ENCODE data around the gene TAF12.

TAF12 gene

GRCh38 chr1:28571911-28572310 lies 71.0 kb downstream of the TAF12 start:
- Histone ChIP-seq H2BK15ac (ENCODE audit: low read depth, poor library complexity, severe bottlenecking) (no peak overlapping the region), H2AK5ac (ENCODE audit: low read length, severe bottlenecking) (no peak overlapping the region), H2AFZ (ENCODE audit: low read depth, low read length) (no peak overlapping the region), H3K18ac (ENCODE audit: low read depth in 1 of 2, low read length in 2 of 2) (no peak overlapping the region), H3K36me3 (ENCODE audit: control insufficient read depth in 1 of 2, insufficient read depth in 2 of 2, low read depth in 1 of 2, low read length in 2 of 2) (peaks cover 52 to 67% of the 10 kb centered on the region in 2 experiments), H3K4me1 (ENCODE audit: control insufficient read depth, insufficient read depth, low read depth, low read length) (no peaks in the 10 kb centered on the region), H4K91ac (ENCODE audit: low read length) (no peak overlapping the region), H3K9me3 (ENCODE audit: control insufficient read depth, low read length) (no peaks in the 10 kb centered on the region), H3K27me3 (ENCODE audit: control insufficient read depth in 1 of 2, insufficient read depth in 1 of 2, low read length in 2 of 2) (no peaks in the 10 kb centered on the region), H3K9ac (ENCODE audit: low read length) (no peak overlapping the region), H3K4me3 (ENCODE audit: insufficient read depth in 1 of 2, low read depth in 1 of 2, low read length in 2 of 2) (no peak overlapping the region), H4K8ac (ENCODE audit: low read length) (no peak overlapping the region), H3K4me2 (ENCODE audit: low read length, poor library complexity, severe bottlenecking) (no peak overlapping the region), H3K23ac (ENCODE audit: low read length in 2 of 2) (no peak overlapping the region), H3K14ac (ENCODE audit: low read length in 2 of 2) (no peak overlapping the region), H2BK12ac (ENCODE audit: low read length in 2 of 2) (no peak overlapping the region), H3K79me1 (replicated peaks; ENCODE audit: low read length, poor library complexity, severe bottlenecking) (peaks cover 8% of the 10 kb centered on the region), H3K4ac (ENCODE audit: low read depth in 1 of 2, low read length in 2 of 2) (no peak overlapping the region), H3K27ac (ENCODE audit: low read length, poor library complexity, severe bottlenecking) (no peak overlapping the region), H2BK120ac (ENCODE audit: low read depth, low read length) (no peak overlapping the region), H2BK5ac (ENCODE audit: low read depth, low read length, poor library complexity, severe bottlenecking) (no peak overlapping the region)
- DNase-seq, result no peak
- over 99% methylated on average over 4 of the region's 4 CpGs for WGBS

GRCh38 chr1:28566931-28567330 lies 75.9 kb downstream of the TAF12 start:
- no peak overlapping the region for H3K27ac ChIP-seq (ENCODE audit: low read length, poor library complexity, severe bottlenecking)
- no peak overlapping the region for H3K4me3 ChIP-seq (ENCODE audit: insufficient read depth in 1 of 2, low read depth in 1 of 2, low read length in 2 of 2)
- no peak overlapping the region for H2AK5ac ChIP-seq (ENCODE audit: low read length, severe bottlenecking)
- no peak overlapping the region for H2BK120ac ChIP-seq (ENCODE audit: low read depth, low read length)
- peaks cover 50 to 74% of the 10 kb centered on the region in 2 experiments for H3K36me3 ChIP-seq (ENCODE audit: control insufficient read depth in 1 of 2, insufficient read depth in 2 of 2, low read depth in 1 of 2, low read length in 2 of 2)
- WGBS, result no CpG with 5 or more reads among the region's 2 CpGs
- H3K18ac ChIP-seq (ENCODE audit: low read depth in 1 of 2, low read length in 2 of 2), result no peak overlapping the region
- no peak overlapping the region for H2BK12ac ChIP-seq (ENCODE audit: low read length in 2 of 2)
- H3K9me3 ChIP-seq (ENCODE audit: control insufficient read depth, low read length), result no peaks in the 10 kb centered on the region
- H3K4me2 ChIP-seq (ENCODE audit: low read length, poor library complexity, severe bottlenecking), result no peak overlapping the region
- H2BK15ac ChIP-seq (ENCODE audit: low read depth, poor library complexity, severe bottlenecking), result no peak overlapping the region
- H2AFZ ChIP-seq (ENCODE audit: low read depth, low read length), result no peak overlapping the region
- H4K91ac ChIP-seq (ENCODE audit: low read length), result no peak overlapping the region
- no peak overlapping the region for H4K8ac ChIP-seq (ENCODE audit: low read length)
- no peak overlapping the region for H2BK5ac ChIP-seq (ENCODE audit: low read depth, low read length, poor library complexity, severe bottlenecking)
- no peak overlapping the region for H3K14ac ChIP-seq (ENCODE audit: low read length in 2 of 2)
- H3K4me1 ChIP-seq (ENCODE audit: control insufficient read depth, insufficient read depth, low read depth, low read length), result no peaks in the 10 kb centered on the region
- no peaks in the 10 kb centered on the region for H3K27me3 ChIP-seq (ENCODE audit: control insufficient read depth in 1 of 2, insufficient read depth in 1 of 2, low read length in 2 of 2)
- H3K4ac ChIP-seq (ENCODE audit: low read depth in 1 of 2, low read length in 2 of 2), result no peak overlapping the region
- H3K9ac ChIP-seq (ENCODE audit: low read length), result no peak overlapping the region
- no peak for DNase-seq
- no peak overlapping the region for H3K23ac ChIP-seq (ENCODE audit: low read length in 2 of 2)
- peaks cover 8% of the 10 kb centered on the region for H3K79me1 ChIP-seq (replicated peaks; ENCODE audit: low read length, poor library complexity, severe bottlenecking)

GRCh38 chr1:28565726-28566125 lies 77.1 kb downstream of the TAF12 start:
- DNase-seq, result no peak

GRCh38 chr1:28565040-28565439 lies 77.8 kb downstream of the TAF12 start:
- H3K4me1 ChIP-seq (ENCODE audit: control insufficient read depth, insufficient read depth, low read depth, low read length), result no peaks in the 10 kb centered on the region
- H3K4me3 ChIP-seq (ENCODE audit: insufficient read depth in 1 of 2, low read depth in 1 of 2, low read length in 2 of 2), result no peak overlapping the region
- 97% methylated on average over 7 of the region's 7 CpGs for WGBS
- no peak overlapping the region for H2AK5ac ChIP-seq (ENCODE audit: low read length, severe bottlenecking)
- H3K27me3 ChIP-seq (ENCODE audit: control insufficient read depth in 1 of 2, insufficient read depth in 1 of 2, low read length in 2 of 2), result no peaks in the 10 kb centered on the region
- no peak overlapping the region for H3K4me2 ChIP-seq (ENCODE audit: low read length, poor library complexity, severe bottlenecking)
- peaks cover 58 to 74% of the 10 kb centered on the region in 2 experiments for H3K36me3 ChIP-seq (ENCODE audit: control insufficient read depth in 1 of 2, insufficient read depth in 2 of 2, low read depth in 1 of 2, low read length in 2 of 2)
- peaks cover 11% of the 10 kb centered on the region for H3K79me1 ChIP-seq (replicated peaks; ENCODE audit: low read length, poor library complexity, severe bottlenecking)
- no peak overlapping the region for H3K14ac ChIP-seq (ENCODE audit: low read length in 2 of 2)
- DNase-seq, result no peak
- H3K27ac ChIP-seq (ENCODE audit: low read length, poor library complexity, severe bottlenecking), result no peak overlapping the region
- no peak overlapping the region for H3K4ac ChIP-seq (ENCODE audit: low read depth in 1 of 2, low read length in 2 of 2)
- no peak overlapping the region for H3K23ac ChIP-seq (ENCODE audit: low read length in 2 of 2)
- H3K9ac ChIP-seq (ENCODE audit: low read length), result no peak overlapping the region
- no peak overlapping the region for H2BK12ac ChIP-seq (ENCODE audit: low read length in 2 of 2)
- no peak overlapping the region for H2BK120ac ChIP-seq (ENCODE audit: low read depth, low read length)
- no peak overlapping the region for H2AFZ ChIP-seq (ENCODE audit: low read depth, low read length)
- H4K8ac ChIP-seq (ENCODE audit: low read length), result no peak overlapping the region
- H3K9me3 ChIP-seq (ENCODE audit: control insufficient read depth, low read length), result no peaks in the 10 kb centered on the region
- H2BK15ac ChIP-seq (ENCODE audit: low read depth, poor library complexity, severe bottlenecking), result no peak overlapping the region
- no peak overlapping the region for H2BK5ac ChIP-seq (ENCODE audit: low read depth, low read length, poor library complexity, severe bottlenecking)
- H3K18ac ChIP-seq (ENCODE audit: low read depth in 1 of 2, low read length in 2 of 2), result no peak overlapping the region
- H4K91ac ChIP-seq (ENCODE audit: low read length), result no peak overlapping the region

More at GRCh38 chr1:28565726-28566125, 77.1 kb downstream of the TAF12 start:
- 100% methylated on average over 6 of the region's 6 CpGs for WGBS
- Histone ChIP-seq H3K23ac (ENCODE audit: low read length in 2 of 2) (no peak overlapping the region), H4K8ac (ENCODE audit: low read length) (no peak overlapping the region), H2AFZ (ENCODE audit: low read depth, low read length) (no peak overlapping the region), H3K9ac (ENCODE audit: low read length) (no peak overlapping the region), H2BK12ac (ENCODE audit: low read length in 2 of 2) (no peak overlapping the region), H3K14ac (ENCODE audit: low read length in 2 of 2) (no peak overlapping the region), H4K91ac (ENCODE audit: low read length) (no peak overlapping the region), H2BK120ac (ENCODE audit: low read depth, low read length) (no peak overlapping the region), H3K4me3 (ENCODE audit: insufficient read depth in 1 of 2, low read depth in 1 of 2, low read length in 2 of 2) (no peak overlapping the region), H2AK5ac (ENCODE audit: low read length, severe bottlenecking) (no peak overlapping the region), H2BK15ac (ENCODE audit: low read depth, poor library complexity, severe bottlenecking) (no peak overlapping the region), H3K9me3 (ENCODE audit: control insufficient read depth, low read length) (no peaks in the 10 kb centered on the region), H3K27me3 (ENCODE audit: control insufficient read depth in 1 of 2, insufficient read depth in 1 of 2, low read length in 2 of 2) (no peaks in the 10 kb centered on the region), H3K4me1 (ENCODE audit: control insufficient read depth, insufficient read depth, low read depth, low read length) (no peaks in the 10 kb centered on the region), H3K4ac (ENCODE audit: low read depth in 1 of 2, low read length in 2 of 2) (no peak overlapping the region), H3K18ac (ENCODE audit: low read depth in 1 of 2, low read length in 2 of 2) (no peak overlapping the region), H2BK5ac (ENCODE audit: low read depth, low read length, poor library complexity, severe bottlenecking) (no peak overlapping the region), H3K4me2 (ENCODE audit: low read length, poor library complexity, severe bottlenecking) (no peak overlapping the region), H3K36me3 (ENCODE audit: control insufficient read depth in 1 of 2, insufficient read depth in 2 of 2, low read depth in 1 of 2, low read length in 2 of 2) (peaks cover 53 to 74% of the 10 kb centered on the region in 2 experiments), H3K27ac (ENCODE audit: low read length, poor library complexity, severe bottlenecking) (no peak overlapping the region), H3K79me1 (replicated peaks; ENCODE audit: low read length, poor library complexity, severe bottlenecking) (peaks cover 11% of the 10 kb centered on the region)
